Natural killer cell (primary cell): ENCODE measurements around the gene CEND1. TPM values are rescaled to one million over a fixed set of nuclear protein-coding genes. Genes with fewer than 3 reads are reported as not detected.

ENCODE experiments used
- ATAC-seq, 3 donors: fragments of 150-1000 bp in 2 of 3; fragments of 200-7000 bp in 1 of 3; cut with Tn5 transposase; 1 replicate in 1 of 3; 2 replicates in 2 of 3; pipeline ENCODE4 v1.10.0; 2021; ENCODE audit warnings: mild to moderate bottlenecking in 2 of 3, moderate library complexity in 2 of 3
- DNase-seq, 2 donors: peaks; one replicate each; pipeline versions ENCODE4 v3.0.0 to v3.0.0-alpha.2; 2013 to 2021; ENCODE audit warnings: mixed read lengths in 1 of 2
- H3K27ac ChIP-seq: one replicate; pipeline ENCODE4 v1.5.1; 2013; ENCODE audit warnings: mild to moderate bottlenecking, low read length
- H3K27me3 ChIP-seq: one replicate; pipeline ENCODE4 v1.6.1; 2013; ENCODE audit warnings: low read length; ENCODE audit not compliant: control insufficient read depth, insufficient read depth
- H3K36me3 ChIP-seq: one replicate; pipeline ENCODE4 v1.6.1; 2013; ENCODE audit warnings: low read length; ENCODE audit not compliant: control insufficient read depth, insufficient read depth
- H3K4me1 ChIP-seq: one replicate; pipeline ENCODE4 v1.6.1; 2013; ENCODE audit warnings: low read length; ENCODE audit not compliant: control insufficient read depth, insufficient read depth
- H3K4me3 ChIP-seq: one replicate; pipeline ENCODE4 v1.5.1; 2013; ENCODE audit warnings: low read length
- H3K9me3 ChIP-seq: one replicate; pipeline ENCODE4 v1.6.1; 2013; ENCODE audit warnings: low read length; ENCODE audit not compliant: control insufficient read depth, insufficient read depth
- H3K27ac Mint-ChIP-seq, 2 donors: one replicate each; pipeline ENCODE4 v1.8.0; 2022; ENCODE audit warnings: mild to moderate bottlenecking in 2 of 2, mixed read lengths in 2 of 2, moderate library complexity in 1 of 2
- H3K27me3 Mint-ChIP-seq, 2 donors: one replicate each; pipeline ENCODE4 v1.8.0; 2022; ENCODE audit warnings: low read depth in 2 of 2, mixed read lengths in 2 of 2
- H3K36me3 Mint-ChIP-seq: one replicate; pipeline ENCODE4 v1.8.0; 2022; ENCODE audit warnings: mixed read lengths
- H3K4me1 Mint-ChIP-seq, 2 donors: one replicate each; pipeline ENCODE4 v1.8.0; 2022; ENCODE audit warnings: mixed read lengths in 2 of 2
- H3K4me3 Mint-ChIP-seq: one replicate; pipeline ENCODE4 v1.8.0; 2022; ENCODE audit warnings: mild to moderate bottlenecking, moderate library complexity, mixed read lengths
- H3K9me3 Mint-ChIP-seq, 2 donors: one replicate each; pipeline ENCODE4 v1.8.0; 2022; ENCODE audit warnings: mixed read lengths in 2 of 2
- WGBS: methylation state at CpG from one replicate; pipeline ENCODE4 v1.1.7; 2013; ENCODE audit warnings: missing lambda C conversion rate; ENCODE audit not compliant: insufficient coverage; 5-methylcytosine and 5-hydroxymethylcytosine counted together
- intact Hi-C: fragments of 100-400 bp; cut with micrococcal nuclease; formaldehyde crosslinking; loops from one replicate; pipeline ENCODE4 v1.14.2; 2022
- total RNA-seq, 4 donors: library from RNA; stranded (reverse); fragments of 120-200 nt in 1 of 4; gene quantifications; one replicate each; pipeline versions ENCODE4 v1.2.3 to v1.2.4, GENCODE V29; 2013 to 2022
- TF ChIP-seq, protein P1 (sequence below): fragments of 200-600 bp; IDR thresholded peaks from one replicate; pipeline ENCODE4 v1.8.0; 2022; ENCODE audit warnings: antibody characterized with exemption

The CEND1 gene
- total RNA-seq, 3 donors from 2014 or later (not counting 1 experiment from before 2014, with no cell fraction given): not detected

DNA sequence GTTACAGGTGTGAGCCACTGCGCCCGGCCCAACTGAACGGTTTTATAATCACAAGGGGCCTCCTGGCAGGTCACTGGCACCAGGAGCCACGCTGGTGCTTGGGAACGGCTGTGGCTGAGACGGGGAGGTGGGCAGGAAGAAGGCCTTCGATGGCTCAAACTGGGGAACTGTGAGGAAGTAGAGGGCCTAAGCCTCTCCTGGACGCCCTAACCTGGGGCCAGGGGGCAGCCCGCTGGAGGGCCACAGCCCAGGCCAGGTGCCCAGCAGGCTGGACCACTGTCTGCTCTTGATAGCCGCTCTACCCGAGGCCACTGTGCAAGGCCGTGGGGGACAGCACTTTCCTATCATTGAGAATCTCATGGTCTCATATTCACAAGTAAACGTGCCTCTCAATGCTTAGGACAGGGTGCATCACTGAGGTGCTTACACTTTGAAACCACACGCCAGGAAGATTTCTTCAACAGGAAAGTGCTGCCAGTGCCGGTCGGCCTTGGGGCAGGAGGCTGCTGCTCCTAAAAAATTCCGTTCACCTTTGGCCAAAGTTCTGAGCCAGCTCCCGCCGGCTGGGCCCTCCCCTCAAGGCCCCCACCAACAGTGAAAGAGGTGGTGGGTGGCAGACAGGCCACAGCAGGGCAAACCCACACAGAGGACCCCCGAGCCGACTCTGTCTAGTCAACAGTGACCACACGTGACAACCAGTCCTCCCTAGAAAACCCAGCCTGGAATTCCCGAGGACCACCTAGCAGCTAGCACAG lies 19.8 kb downstream of the CEND1 start:
- H3K4me1 ChIP-seq: peaks cover 1% of the 10 kb centered on the region
- no peak overlapping the region for H3K4me3 Mint-ChIP-seq
- ATAC-seq (no peak), DNase-seq (no peak)
- no peaks in the 10 kb centered on the region for H3K9me3 Mint-ChIP-seq
- intact Hi-C loops: no loop called here
- no peaks in the 10 kb centered on the region for H3K9me3 ChIP-seq
- H3K36me3 Mint-ChIP-seq: no peaks in the 10 kb centered on the region
- no peaks in the 10 kb centered on the region for H3K27me3 ChIP-seq
- no peak overlapping the region for H3K4me3 ChIP-seq
- no peak overlapping the region for H3K27ac Mint-ChIP-seq
- no peaks in the 10 kb centered on the region for H3K27me3 Mint-ChIP-seq
- H3K27ac ChIP-seq: no peak overlapping the region
- H3K36me3 ChIP-seq: peaks cover 16% of the 10 kb centered on the region
- WGBS: 92% methylated on average over 20 of the region's 23 CpGs
- H3K4me1 Mint-ChIP-seq: no peaks in the 10 kb centered on the region
- TF ChIP-seq, protein P1, sequence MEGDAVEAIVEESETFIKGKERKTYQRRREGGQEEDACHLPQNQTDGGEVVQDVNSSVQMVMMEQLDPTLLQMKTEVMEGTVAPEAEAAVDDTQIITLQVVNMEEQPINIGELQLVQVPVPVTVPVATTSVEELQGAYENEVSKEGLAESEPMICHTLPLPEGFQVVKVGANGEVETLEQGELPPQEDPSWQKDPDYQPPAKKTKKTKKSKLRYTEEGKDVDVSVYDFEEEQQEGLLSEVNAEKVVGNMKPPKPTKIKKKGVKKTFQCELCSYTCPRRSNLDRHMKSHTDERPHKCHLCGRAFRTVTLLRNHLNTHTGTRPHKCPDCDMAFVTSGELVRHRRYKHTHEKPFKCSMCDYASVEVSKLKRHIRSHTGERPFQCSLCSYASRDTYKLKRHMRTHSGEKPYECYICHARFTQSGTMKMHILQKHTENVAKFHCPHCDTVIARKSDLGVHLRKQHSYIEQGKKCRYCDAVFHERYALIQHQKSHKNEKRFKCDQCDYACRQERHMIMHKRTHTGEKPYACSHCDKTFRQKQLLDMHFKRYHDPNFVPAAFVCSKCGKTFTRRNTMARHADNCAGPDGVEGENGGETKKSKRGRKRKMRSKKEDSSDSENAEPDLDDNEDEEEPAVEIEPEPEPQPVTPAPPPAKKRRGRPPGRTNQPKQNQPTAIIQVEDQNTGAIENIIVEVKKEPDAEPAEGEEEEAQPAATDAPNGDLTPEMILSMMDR: no peak

DNA sequence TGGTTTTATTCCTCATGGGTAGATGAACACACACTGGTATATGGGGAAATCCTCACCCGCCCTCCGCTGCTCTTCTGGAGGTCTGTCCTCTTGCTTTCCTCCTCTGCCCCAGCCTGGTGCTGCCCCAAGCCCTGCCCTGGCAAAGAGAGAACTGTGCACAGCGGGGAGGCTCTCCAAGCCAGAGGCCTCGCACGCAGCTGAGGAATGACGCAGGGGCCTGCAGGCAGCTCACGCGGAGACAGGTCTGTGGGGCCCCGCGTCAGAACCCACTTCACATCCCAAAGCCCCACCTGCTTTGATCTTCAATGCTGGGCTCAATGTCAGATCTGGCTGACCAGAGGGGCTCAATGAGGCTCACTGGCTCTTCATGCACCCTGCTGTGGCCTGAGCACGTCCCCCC lies 22.7 kb downstream of the CEND1 start:
- no peaks in the 10 kb centered on the region for H3K27me3 Mint-ChIP-seq
- no peak for ATAC-seq
- Histone ChIP-seq H3K9me3 (no peaks in the 10 kb centered on the region), H3K36me3 (peaks cover 36% of the 10 kb centered on the region), H3K27me3 (no peaks in the 10 kb centered on the region), H3K4me1 (no peaks in the 10 kb centered on the region), H3K4me3 (no peak overlapping the region), H3K27ac (no peak overlapping the region)
- no peak for DNase-seq
- no peaks in the 10 kb centered on the region for H3K36me3 Mint-ChIP-seq
- TF ChIP-seq, protein P1: no peak
- intact Hi-C loops: no loop called here
- no peak overlapping the region for H3K27ac Mint-ChIP-seq
- no peaks in the 10 kb centered on the region for H3K9me3 Mint-ChIP-seq
- WGBS: 96% methylated on average over 10 of the region's 11 CpGs
- H3K4me1 Mint-ChIP-seq: no peaks in the 10 kb centered on the region
- no peak overlapping the region for H3K4me3 Mint-ChIP-seq

DNA sequence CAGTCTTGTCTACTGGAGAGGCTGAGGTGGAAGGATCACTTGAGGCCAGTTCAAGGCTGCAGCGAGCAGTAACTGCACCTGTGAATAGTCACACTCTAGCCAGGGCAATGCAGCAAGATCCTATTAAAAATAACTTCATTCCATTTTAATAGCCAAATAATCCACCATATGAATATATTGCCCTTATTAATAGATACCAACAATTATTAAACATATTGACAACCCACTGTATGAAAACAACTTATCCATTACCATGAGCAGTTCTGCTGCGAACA lies 23.0 kb downstream of the CEND1 start:
- no peaks in the 10 kb centered on the region for H3K27me3 Mint-ChIP-seq
- no peaks in the 10 kb centered on the region for H3K4me1 Mint-ChIP-seq
- WGBS: 100% methylated on average over 2 of the region's 2 CpGs
- H3K4me3 Mint-ChIP-seq: no peak overlapping the region
- TF ChIP-seq, protein P1: no peak
- H3K27me3 ChIP-seq: no peaks in the 10 kb centered on the region
- H3K27ac Mint-ChIP-seq: no peak overlapping the region
- no peaks in the 10 kb centered on the region for H3K9me3 ChIP-seq
- H3K9me3 Mint-ChIP-seq: no peaks in the 10 kb centered on the region
- no peak for ATAC-seq
- H3K4me3 ChIP-seq: no peak overlapping the region
- no peak for DNase-seq
- intact Hi-C loops: no loop called here
- H3K27ac ChIP-seq: no peak overlapping the region
- no peaks in the 10 kb centered on the region for H3K4me1 ChIP-seq
- H3K36me3 ChIP-seq: peaks cover 37% of the 10 kb centered on the region
- H3K36me3 Mint-ChIP-seq: no peaks in the 10 kb centered on the region
